Right atrium auricular region (tissue), 2 donors: ENCODE measurements around the gene ATP11C. TPM values are rescaled to one million over a fixed set of nuclear protein-coding genes. Genes with fewer than 3 reads are reported as not detected.

Experiments used
- DNase-seq: peaks from one replicate; pipeline ENCODE4 v3.0.0-alpha.2; 2019; ENCODE audit warnings: low spot score
- H3K27ac ChIP-seq, 2 donors: fragments of 200-600 bp; sonication (generic); 1 replicate in 1 of 2; 2 replicates in 1 of 2; pipeline ENCODE4 v1.5.1; 2016 to 2019
- H3K27me3 ChIP-seq, 2 donors: fragments of 200-600 bp; sonication (generic); one replicate each; pipeline versions ENCODE4 v1.5.1 to v1.6.0; 2017 to 2019
- H3K36me3 ChIP-seq: fragments of 200-600 bp; sonication (generic); one replicate; pipeline ENCODE4 v1.5.1; 2016
- H3K4me1 ChIP-seq, 2 donors: fragments of 200-600 bp; sonication (generic); one replicate each; pipeline versions ENCODE4 v1.5.1 to v1.6.0; 2017 to 2019
- H3K4me3 ChIP-seq, 2 donors: fragments of 200-600 bp; sonication (generic); 1 replicate in 1 of 2; 2 replicates in 1 of 2; pipeline ENCODE4 v1.5.1; 2017 to 2019; ENCODE audit warnings: mild to moderate bottlenecking in 1 of 2, moderate library complexity in 1 of 2
- H3K9me3 ChIP-seq, 2 donors: fragments of 200-600 bp; sonication (generic); one replicate each; pipeline ENCODE4 v1.5.1; 2019
- CTCF ChIP-seq, 2 donors: fragments of 200-600 bp; sonication (generic); IDR thresholded peaks; one replicate each; pipeline ENCODE4 v1.5.1; 2019; ENCODE audit warnings: antibody characterized with exemption in 2 of 2
- total RNA-seq, 2 donors: library from RNA; depleted of rRNA; stranded (reverse); fragments of >200 nt; gene quantifications; one replicate each; pipeline ENCODE4 v1.1.0, GENCODE V29; 2016

ATP11C gene
- total RNA-seq, 2 donors from 2014 or later = 6.5 to 6.7 TPM

- no peaks in the 10 kb centered on the region for H3K4me1 ChIP-seq
- DNase-seq = no peak
- no peak overlapping the region for H3K27ac ChIP-seq
- TF ChIP-seq CTCF (IDR thresholded peaks at IDR 0.05) = no peak
- H3K36me3 ChIP-seq = no peaks in the 10 kb centered on the region
- no peak overlapping the region for H3K4me3 ChIP-seq
- H3K9me3 ChIP-seq = no peaks in the 10 kb centered on the region
- H3K27me3 ChIP-seq = no peaks in the 10 kb centered on the region
Measured at GRCh38 chrX:139795196-139795595, 137.7 kb downstream of the ATP11C start.

GRCh38 chrX:139787601-139788000, 145.3 kb downstream of the ATP11C start:
- H3K9me3 ChIP-seq = no peaks in the 10 kb centered on the region
- no peak for TF ChIP-seq CTCF (IDR thresholded peaks at IDR 0.05)
- no peak for DNase-seq
- no peaks in the 10 kb centered on the region for H3K4me1 ChIP-seq
- H3K27ac ChIP-seq = no peak overlapping the region
- H3K36me3 ChIP-seq = no peaks in the 10 kb centered on the region
- no peak overlapping the region for H3K4me3 ChIP-seq
- H3K27me3 ChIP-seq = no peaks in the 10 kb centered on the region

GRCh38 chrX:139784807-139785206, 148.0 kb downstream of the ATP11C start:
- no peaks in the 10 kb centered on the region for H3K27me3 ChIP-seq
- no peak overlapping the region for H3K4me3 ChIP-seq
- DNase-seq = no peak
- H3K27ac ChIP-seq = no peak overlapping the region
- no peaks in the 10 kb centered on the region for H3K4me1 ChIP-seq
- H3K36me3 ChIP-seq = no peaks in the 10 kb centered on the region
- H3K9me3 ChIP-seq = no peaks in the 10 kb centered on the region
- no peak for TF ChIP-seq CTCF (IDR thresholded peaks at IDR 0.05)

- no peaks in the 10 kb centered on the region for H3K9me3 ChIP-seq
- H3K4me3 ChIP-seq = no peak overlapping the region
- no peaks in the 10 kb centered on the region for H3K27me3 ChIP-seq
- TF ChIP-seq CTCF (IDR thresholded peaks at IDR 0.05) = no peak
- no peak overlapping the region for H3K27ac ChIP-seq
- no peak for DNase-seq
- no peaks in the 10 kb centered on the region for H3K4me1 ChIP-seq
- H3K36me3 ChIP-seq = no peaks in the 10 kb centered on the region
Measured at GRCh38 chrX:139783959-139784358, 148.9 kb downstream of the ATP11C start.

- DNase-seq = no peak
- Histone ChIP-seq H3K27ac (no peak overlapping the region), H3K36me3 (no peaks in the 10 kb centered on the region), H3K4me3 (no peak overlapping the region), H3K4me1 (no peaks in the 10 kb centered on the region), H3K9me3 (no peaks in the 10 kb centered on the region), H3K27me3 (no peaks in the 10 kb centered on the region)
- no peak for TF ChIP-seq CTCF (IDR thresholded peaks at IDR 0.05)
Measured at GRCh38 chrX:139783030-139783429, 149.8 kb downstream of the ATP11C start.

- Histone ChIP-seq H3K9me3 (no peaks in the 10 kb centered on the region), H3K27me3 (no peaks in the 10 kb centered on the region), H3K4me1 (no peaks in the 10 kb centered on the region), H3K27ac (no peak overlapping the region), H3K4me3 (no peak overlapping the region), H3K36me3 (no peaks in the 10 kb centered on the region)
- DNase-seq = no peak
- no peak for TF ChIP-seq CTCF (IDR thresholded peaks at IDR 0.05)
Measured at GRCh38 chrX:139776599-139776998, 156.3 kb downstream of the ATP11C start.
